ENCODE measurements around the gene DQX1.

DNA sequence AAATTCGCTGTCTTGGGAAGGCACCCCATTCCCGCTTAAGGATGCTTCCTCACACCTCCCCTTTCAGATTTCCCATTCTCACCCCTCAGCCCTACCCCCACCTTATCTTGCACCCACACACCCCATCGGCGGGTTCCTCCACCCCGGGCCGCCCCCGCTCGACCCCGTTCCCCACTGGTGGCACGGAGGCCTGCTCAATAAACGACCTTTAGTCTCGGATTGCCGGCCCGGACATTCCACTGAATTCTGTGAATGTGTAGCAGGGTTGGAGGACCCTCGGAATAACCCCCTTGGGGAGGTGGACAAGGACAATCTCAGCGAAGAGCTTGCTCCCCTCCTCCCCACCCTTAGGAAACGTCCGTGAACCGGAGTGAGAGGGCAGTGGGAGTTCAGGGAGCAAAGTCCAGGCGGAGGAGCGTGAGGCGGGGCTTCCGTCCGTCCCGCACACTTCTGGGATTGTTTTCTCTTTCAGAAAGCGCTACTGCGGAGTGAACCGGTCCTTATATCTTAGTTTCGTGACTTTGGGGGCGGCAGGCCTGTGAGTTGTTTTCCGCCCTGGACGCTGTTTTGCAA is 23.8 kb downstream of the DQX1 start:
- TF ChIP-seq, protein P1, sequence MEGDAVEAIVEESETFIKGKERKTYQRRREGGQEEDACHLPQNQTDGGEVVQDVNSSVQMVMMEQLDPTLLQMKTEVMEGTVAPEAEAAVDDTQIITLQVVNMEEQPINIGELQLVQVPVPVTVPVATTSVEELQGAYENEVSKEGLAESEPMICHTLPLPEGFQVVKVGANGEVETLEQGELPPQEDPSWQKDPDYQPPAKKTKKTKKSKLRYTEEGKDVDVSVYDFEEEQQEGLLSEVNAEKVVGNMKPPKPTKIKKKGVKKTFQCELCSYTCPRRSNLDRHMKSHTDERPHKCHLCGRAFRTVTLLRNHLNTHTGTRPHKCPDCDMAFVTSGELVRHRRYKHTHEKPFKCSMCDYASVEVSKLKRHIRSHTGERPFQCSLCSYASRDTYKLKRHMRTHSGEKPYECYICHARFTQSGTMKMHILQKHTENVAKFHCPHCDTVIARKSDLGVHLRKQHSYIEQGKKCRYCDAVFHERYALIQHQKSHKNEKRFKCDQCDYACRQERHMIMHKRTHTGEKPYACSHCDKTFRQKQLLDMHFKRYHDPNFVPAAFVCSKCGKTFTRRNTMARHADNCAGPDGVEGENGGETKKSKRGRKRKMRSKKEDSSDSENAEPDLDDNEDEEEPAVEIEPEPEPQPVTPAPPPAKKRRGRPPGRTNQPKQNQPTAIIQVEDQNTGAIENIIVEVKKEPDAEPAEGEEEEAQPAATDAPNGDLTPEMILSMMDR (IDR thresholded peaks at IDR 0.05; ENCODE audit: poor library complexity, severe bottlenecking) = no peak
- TF ChIP-seq SMC3 (conservative IDR thresholded peaks at IDR 0.05; ENCODE audit: poor library complexity) = no peak
- TF ChIP-seq, protein P2, sequence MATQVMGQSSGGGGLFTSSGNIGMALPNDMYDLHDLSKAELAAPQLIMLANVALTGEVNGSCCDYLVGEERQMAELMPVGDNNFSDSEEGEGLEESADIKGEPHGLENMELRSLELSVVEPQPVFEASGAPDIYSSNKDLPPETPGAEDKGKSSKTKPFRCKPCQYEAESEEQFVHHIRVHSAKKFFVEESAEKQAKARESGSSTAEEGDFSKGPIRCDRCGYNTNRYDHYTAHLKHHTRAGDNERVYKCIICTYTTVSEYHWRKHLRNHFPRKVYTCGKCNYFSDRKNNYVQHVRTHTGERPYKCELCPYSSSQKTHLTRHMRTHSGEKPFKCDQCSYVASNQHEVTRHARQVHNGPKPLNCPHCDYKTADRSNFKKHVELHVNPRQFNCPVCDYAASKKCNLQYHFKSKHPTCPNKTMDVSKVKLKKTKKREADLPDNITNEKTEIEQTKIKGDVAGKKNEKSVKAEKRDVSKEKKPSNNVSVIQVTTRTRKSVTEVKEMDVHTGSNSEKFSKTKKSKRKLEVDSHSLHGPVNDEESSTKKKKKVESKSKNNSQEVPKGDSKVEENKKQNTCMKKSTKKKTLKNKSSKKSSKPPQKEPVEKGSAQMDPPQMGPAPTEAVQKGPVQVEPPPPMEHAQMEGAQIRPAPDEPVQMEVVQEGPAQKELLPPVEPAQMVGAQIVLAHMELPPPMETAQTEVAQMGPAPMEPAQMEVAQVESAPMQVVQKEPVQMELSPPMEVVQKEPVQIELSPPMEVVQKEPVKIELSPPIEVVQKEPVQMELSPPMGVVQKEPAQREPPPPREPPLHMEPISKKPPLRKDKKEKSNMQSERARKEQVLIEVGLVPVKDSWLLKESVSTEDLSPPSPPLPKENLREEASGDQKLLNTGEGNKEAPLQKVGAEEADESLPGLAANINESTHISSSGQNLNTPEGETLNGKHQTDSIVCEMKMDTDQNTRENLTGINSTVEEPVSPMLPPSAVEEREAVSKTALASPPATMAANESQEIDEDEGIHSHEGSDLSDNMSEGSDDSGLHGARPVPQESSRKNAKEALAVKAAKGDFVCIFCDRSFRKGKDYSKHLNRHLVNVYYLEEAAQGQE (IDR thresholded peaks at IDR 0.05; ENCODE audit: borderline replicate concordance) = no peak
